HepG2 (cell line): Measurements from ENCODE around the gene NOS1. TPM values are rescaled to one million over a fixed set of nuclear protein-coding genes. Genes with fewer than 3 reads are reported as not detected.

Experiments
- ATAC-seq: fragments of 200-7000 bp; cut with Tn5 transposase; 3 replicates; pipeline ENCODE4 v1.9.1; 2020; ENCODE audit warnings: mild to moderate bottlenecking, moderate library complexity
- BruUV-seq: library from RNA; stranded (reverse); fragments of 400-500 nt; replicated peaks from 2 replicates; lab custom pipeline; 2021; lab: Mats Ljungman, UMichigan
- CTCF ChIA-PET: fragments of 300-600 bp; formaldehyde crosslinking; extraction: SDS; loops from one replicate; lab custom pipeline; 2021; ENCODE audit warnings: low total read pairs, inconsistent platforms, low intra/inter-chr PET ratio; lab: Yijun Ruan, JAX
- POLR2A ChIA-PET: fragments of 350-600 bp; sonication (Branson Sonifier 250); formaldehyde crosslinking; loops from one replicate; lab custom pipeline; 2020; ENCODE audit warnings: antibody characterized with exemption, inconsistent platforms; lab: Yijun Ruan, JAX
- DNase-seq: peaks from one replicate; pipeline ENCODE4 v3.0.0-alpha.2; 2015; ENCODE audit warnings: low spot score
- FAIRE-seq: peaks from 3 replicates; lab custom pipeline; 2011; peaks lifted over from hg19 to GRCh38; lab: Jason Lieb, UNC
- H2AFZ ChIP-seq: one replicate; pipeline ENCODE4 v1.6.1; 2011; ENCODE audit warnings: low read length, inconsistent platforms
- H3K27ac ChIP-seq: fragments of 300-600 bp; 3 replicates; pipeline ENCODE4 v1.8.0; 2011; ENCODE audit warnings: mixed run types, mild to moderate bottlenecking, mixed read lengths, low read length, inconsistent platforms; ENCODE audit not compliant: insufficient read depth; ENCODE audit errors: extremely low read length
- H3K27me3 ChIP-seq, 2 experiments: fragments of 200-600 bp in 1 of 2; 2 replicates in 1 of 2; 3 replicates in 1 of 2; pipeline versions ENCODE4 v1.6.0 to v1.8.0; 2011; ENCODE audit warnings: low read length in 2 of 2, mild to moderate bottlenecking in 2 of 2, moderate library complexity in 2 of 2, inconsistent platforms in 1 of 2; ENCODE audit not compliant: insufficient read depth in 2 of 2, control insufficient read depth in 1 of 2
- H3K36me3 ChIP-seq, 2 experiments: fragments of 200-600 bp in 1 of 2; replicated peaks in 1 of 2; 2 replicates in 1 of 2; 3 replicates in 1 of 2; pipeline versions ENCODE4 v1.5.1 to v1.8.0; 2011; ENCODE audit warnings: low read length in 2 of 2, inconsistent platforms in 1 of 2; ENCODE audit not compliant: insufficient read depth in 2 of 2, control insufficient read depth in 1 of 2
- H3K4me1 ChIP-seq: 2 replicates; pipeline ENCODE4 v1.5.1; 2012; ENCODE audit warnings: low read length, inconsistent platforms; ENCODE audit not compliant: insufficient read depth
- H3K4me2 ChIP-seq: 2 replicates; pipeline ENCODE4 v1.6.0; 2011; ENCODE audit warnings: low read depth, low read length, inconsistent platforms
- H3K4me3 ChIP-seq, 3 experiments: fragments of 200-600 bp in 1 of 3; sonication (generic), shearing (Covaris generic) in 1 of 3; replicated peaks in 1 of 3; 2 replicates each; pipeline ENCODE4 v1.5.1; 2011 to 2016; ENCODE audit warnings: low read length in 3 of 3, inconsistent platforms in 2 of 3, low read depth in 2 of 3, mild to moderate bottlenecking in 2 of 3, control low read depth in 1 of 3, mixed read lengths in 1 of 3; ENCODE audit not compliant: insufficient read depth in 1 of 3
- H3K79me2 ChIP-seq: one replicate; pipeline ENCODE4 v1.6.1; 2011; ENCODE audit warnings: low read length, inconsistent platforms; ENCODE audit not compliant: insufficient read depth
- H3K9ac ChIP-seq: 2 replicates; pipeline ENCODE4 v1.6.0; 2011; ENCODE audit warnings: mild to moderate bottlenecking, low read depth, low read length, inconsistent platforms; ENCODE audit not compliant: insufficient read depth
- H3K9me3 ChIP-seq: 2 replicates; pipeline ENCODE4 v1.5.1; 2012; ENCODE audit warnings: mild to moderate bottlenecking, low read length
- H4K20me1 ChIP-seq: 2 replicates; pipeline ENCODE4 v1.6.0; 2011; ENCODE audit warnings: inconsistent platforms, mild to moderate bottlenecking, low read length, moderate library complexity; ENCODE audit not compliant: insufficient read depth
- AHDC1 ChIP-seq: sonication (generic); formaldehyde crosslinking; IDR thresholded peaks from 2 replicates; pipeline ENCODE4 v1.5.1; 2020; ENCODE audit warnings: mild to moderate bottlenecking, missing genetic modification reagents, borderline replicate concordance
- CTCF ChIP-seq: sonication (generic); formaldehyde crosslinking; IDR thresholded peaks from 2 replicates; pipeline ENCODE4 v1.5.0; 2020; ENCODE audit warnings: mild to moderate bottlenecking, missing genetic modification reagents, moderate library complexity
- ERF ChIP-seq: IDR thresholded peaks from 2 replicates; pipeline ENCODE4 v1.6.1; 2018; ENCODE audit warnings: missing biosample characterization, missing genetic modification reagents
- FOXO1 ChIP-seq: sonication (generic); formaldehyde crosslinking; IDR thresholded peaks from 2 replicates; pipeline ENCODE4 v1.4.0; 2020; ENCODE audit warnings: missing genetic modification reagents
- IKZF1 ChIP-seq: fragments of 450-650 bp; IDR thresholded peaks from 2 replicates; pipeline ENCODE4 v1.7.1; 2016
- MEF2D ChIP-seq: sonication (generic); formaldehyde crosslinking; IDR thresholded peaks from 2 replicates; pipeline ENCODE4 v1.5.1; 2020; ENCODE audit warnings: mild to moderate bottlenecking, missing genetic modification reagents
- POGZ ChIP-seq: sonication (generic); formaldehyde crosslinking; IDR thresholded peaks from 2 replicates; pipeline ENCODE4 v1.4.0; 2020; ENCODE audit warnings: mild to moderate bottlenecking, missing genetic modification reagents
- RAD21 ChIP-seq: fragments of 450-650 bp; formaldehyde crosslinking; IDR thresholded peaks from 2 replicates; pipeline ENCODE4 v1.5.0; 2020; ENCODE audit warnings: mild to moderate bottlenecking
- STAG1 ChIP-seq: sonication (generic); formaldehyde crosslinking; IDR thresholded peaks from 2 replicates; pipeline ENCODE4 v1.4.0; 2020; ENCODE audit warnings: missing genetic modification reagents
- XBP1 ChIP-seq: sonication (generic); formaldehyde crosslinking; IDR thresholded peaks from 2 replicates; pipeline ENCODE4 v1.5.0; 2020; ENCODE audit warnings: missing genetic modification reagents
- ZNF484 ChIP-seq: sonication (generic); formaldehyde crosslinking; IDR thresholded peaks from 2 replicates; pipeline ENCODE4 v1.5.1; 2020; ENCODE audit warnings: mild to moderate bottlenecking, low read depth, missing genetic modification reagents, borderline replicate concordance
- ZNF546 ChIP-seq: sonication (generic); formaldehyde crosslinking; conservative IDR thresholded peaks from 2 replicates; pipeline ENCODE4 v1.8.1; 2023; ENCODE audit warnings: mild to moderate bottlenecking, missing genetic modification reagents
- WGBS: methylation state at CpG from one replicate; pipeline ENCODE4 v1.1.6; 2017; ENCODE audit warnings: low lambda C conversion rate; 5-methylcytosine and 5-hydroxymethylcytosine counted together
- in situ Hi-C: cut with HindIII; loops from 2 replicates; pipeline ENCODE4 v1.10.0; 2017; ENCODE audit warnings: low pct_unique_long_range_greater_than_20kb; ENCODE audit not compliant: extremely low pct_ligation_motif_present
- intact Hi-C: fragments of 100-400 bp; cut with micrococcal nuclease; formaldehyde crosslinking; loops from one replicate; pipeline ENCODE4 v1.10.0; 2022; ENCODE audit not compliant: unreplicated experiment
- polyA plus RNA-seq, 8 experiments: library from polyadenylated mRNA; depleted of rRNA in 3 of 8; stranded (reverse) in 7 of 8; unstranded in 1 of 8; fragments of >200 nt; fragmentation: Illumina TruSeq in 4 of 8; extraction: Trizol in 4 of 8; gene quantifications; 2 replicates each; pipeline versions ENCODE4 v1.2.1 to v1.2.3, GENCODE V29; 2011 to 2016; ENCODE audit warnings: low read depth in 4 of 8, missing spikeins in 1 of 8, mixed read lengths in 1 of 8; ENCODE audit not compliant: insufficient read depth in 1 of 8
- total RNA-seq, 5 experiments: library from RNA; depleted of rRNA; stranded (reverse); fragments of >200 nt; fragmentation: Illumina TruSeq; extraction: Trizol; gene quantifications; 2 replicates each; pipeline ENCODE4 v1.2.3, GENCODE V29; 2016; ENCODE audit warnings: low read depth in 1 of 5
- TF ChIP-seq, protein P1 (sequence below): sonication (generic); formaldehyde crosslinking; IDR thresholded peaks from 2 replicates; pipeline ENCODE4 v1.8.0; 2022; ENCODE audit warnings: missing genetic modification reagents, mild to moderate bottlenecking, inconsistent platforms, borderline replicate concordance

Gene NOS1
- total and polyA plus RNA-seq, 2 of the 13 experiments (the other 11 are each of a cell fraction or from before 2014, with no cell fraction given), result not detected

GRCh38 chr12:117240081-117240755 lies 121.2 kb downstream of the NOS1 start (continued):
- TF ChIP-seq ZNF484 (CRISPR knock-in tag) (no peak), ZNF546 (no peak), IKZF1 (no peak), ERF (CRISPR knock-in tag) (no peak)
- TF ChIP-seq, protein P1, sequence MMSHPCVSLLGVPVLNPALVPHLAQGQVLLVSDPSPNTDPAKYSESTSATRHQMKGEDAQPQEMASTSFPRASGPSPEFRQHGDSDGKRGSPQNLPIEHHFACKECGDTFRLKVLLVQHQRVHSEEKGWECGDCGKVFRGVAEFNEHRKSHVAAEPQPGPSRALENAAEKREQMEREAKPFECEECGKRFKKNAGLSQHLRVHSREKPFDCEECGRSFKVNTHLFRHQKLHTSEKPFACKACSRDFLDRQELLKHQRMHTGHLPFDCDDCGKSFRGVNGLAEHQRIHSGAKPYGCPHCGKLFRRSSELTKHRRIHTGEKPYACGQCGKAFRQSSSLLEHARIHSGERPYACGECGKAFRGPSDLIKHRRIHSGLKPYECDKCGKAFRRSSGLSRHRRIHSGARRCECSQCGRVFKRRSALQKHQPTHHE (CRISPR knock-in tag), result no peak

GRCh38 chr12:117236456-117237001 lies 124.9 kb downstream of the NOS1 start:
- H3K4me3 ChIP-seq, result no peak overlapping the region
- no peak overlapping the region for H3K27ac ChIP-seq
- ChIA-PET POLR2A (no interaction called here), CTCF (interaction anchor here (1.2 kb wide), 1 partner anchor 600 kb away, joined by 6 read pairs; no protein-coding TSS in a partner anchor)
- H3K36me3 ChIP-seq, result no peaks in the 10 kb centered on the region
- DNase-seq (peak; percentile 39), FAIRE-seq (peak; percentile 15), ATAC-seq (peak; percentile 84)
- H2AFZ ChIP-seq, result no peak overlapping the region
- H3K9me3 ChIP-seq, result no peaks in the 10 kb centered on the region
- in situ Hi-C loops, result loop anchor here (10.0 kb wide), 2 partner anchors 348 to 608 kb away; no protein-coding TSS in a partner anchor
- intact Hi-C loops, result loop anchor here (1.0 to 10.0 kb wide), 3 partner anchors 351 to 601 kb away; no protein-coding TSS in a partner anchor
- H3K27me3 ChIP-seq, result peaks cover 1 to 17% of the 10 kb centered on the region in 2 experiments; a peak in 4 of 5 replicates
- WGBS, result 18% methylated on average over 9 of the region's 13 CpGs
- H3K4me1 ChIP-seq, result no peaks in the 10 kb centered on the region
- no TSS peak for BruUV-seq
- no peak overlapping the region for H3K4me2 ChIP-seq
- H4K20me1 ChIP-seq, result no peaks in the 10 kb centered on the region
- no peaks in the 10 kb centered on the region for H3K79me2 ChIP-seq
- no peak overlapping the region for H3K9ac ChIP-seq
- TF ChIP-seq XBP1 (CRISPR knock-in tag), result no peak
- TF ChIP-seq STAG1 (CRISPR knock-in tag), result peak; percentile 44
- no peak for TF ChIP-seq FOXO1 (CRISPR knock-in tag)
- TF ChIP-seq CTCF (CRISPR knock-in tag), result peak; percentile 66
- TF ChIP-seq AHDC1 (CRISPR knock-in tag), result no peak
- TF ChIP-seq RAD21, result 0 out of 2 replicates have a peak, but pooled peaks have one; percentile 32
- no peak for TF ChIP-seq MEF2D
- TF ChIP-seq POGZ (CRISPR knock-in tag), result no peak
